Activated CD8-positive, alpha-beta T cell treated with anti-CD3 and anti-CD28 coated beads for 36 hours (primary cell): ENCODE results near the gene TAS1R2. TPM values are rescaled to one million over a fixed set of nuclear protein-coding genes. Genes with fewer than 3 reads are reported as not detected.

Experiments used
- ATAC-seq: fragments of 200-7000 bp; cut with Tn5 transposase; one replicate; pipeline ENCODE4 v1.10.0; 2021; ENCODE audit warnings: mild to moderate bottlenecking, moderate library complexity
- CTCF ChIA-PET: fragments of 350-600 bp; sonication (Branson Sonifier 250); formaldehyde crosslinking; loops from one replicate; lab custom pipeline; 2021; ENCODE audit warnings: antibody characterized with exemption; lab: Charles Lee
- POLR2A ChIA-PET: fragments of 350-600 bp; sonication (Branson Sonifier 250); formaldehyde crosslinking; loops from one replicate; lab custom pipeline; 2021; ENCODE audit warnings: antibody characterized with exemption; lab: Charles Lee
- DNase-seq: peaks from one replicate; pipeline ENCODE4 v3.0.0-alpha.2; 2020
- H3K27ac Mint-ChIP-seq: one replicate; pipeline ENCODE4 v1.8.0; 2021; ENCODE audit warnings: mild to moderate bottlenecking, mixed read lengths
- H3K27me3 Mint-ChIP-seq: one replicate; pipeline ENCODE4 v1.8.0; 2021; ENCODE audit warnings: mixed read lengths
- H3K36me3 Mint-ChIP-seq: one replicate; pipeline ENCODE4 v1.8.0; 2021; ENCODE audit warnings: low read depth, mixed read lengths
- H3K4me1 Mint-ChIP-seq: one replicate; pipeline ENCODE4 v1.8.0; 2021; ENCODE audit warnings: low read depth, mixed read lengths
- H3K4me3 Mint-ChIP-seq: one replicate; pipeline ENCODE4 v1.8.0; 2021; ENCODE audit warnings: mild to moderate bottlenecking, moderate library complexity, mixed read lengths
- H3K9me3 Mint-ChIP-seq: one replicate; pipeline ENCODE4 v1.8.0; 2021; ENCODE audit warnings: mixed read lengths
- CTCF ChIP-seq: fragments of 200-600 bp; IDR thresholded peaks from one replicate; pipeline ENCODE4 v1.8.0; 2022; ENCODE audit warnings: antibody characterized with exemption, mild to moderate bottlenecking
- intact Hi-C: fragments of 100-400 bp; cut with micrococcal nuclease; formaldehyde crosslinking; loops from one replicate; pipeline ENCODE4 v1.10.0; 2022
- total RNA-seq, 2 experiments: library from RNA; stranded (reverse); gene quantifications; one replicate each; pipeline ENCODE4 v1.2.3, GENCODE V29; 2021

TAS1R2 gene
- total RNA-seq, 2 experiments from 2014 or later: not detected

- no peak for ATAC-seq
- intact Hi-C loops: loop anchor here (2.0 kb wide), 1 partner anchor 223 kb away; no protein-coding TSS in a partner anchor
- POLR2A ChIA-PET: no interaction called here
Observed at GRCh38 chr1:18819986-18820790, 39.3 kb downstream of the TAS1R2 start.

GRCh38 chr1:18819203-18819602 lies 40.3 kb downstream of the TAS1R2 start:
- TF ChIP-seq CTCF: no peak
- POLR2A ChIA-PET: no interaction called here
- no peak for DNase-seq
- intact Hi-C loops: no loop called here
- peaks cover 32% of the 10 kb centered on the region for H3K27me3 Mint-ChIP-seq
- no peaks in the 10 kb centered on the region for H3K36me3 Mint-ChIP-seq
- H3K4me3 Mint-ChIP-seq: no peak overlapping the region
- CTCF ChIA-PET: interaction anchor here (0.9 to 1.8 kb wide), 3 partner anchors 56 to 222 kb away, joined by 3 to 6 read pairs (median 3); no protein-coding TSS in a partner anchor
- H3K27ac Mint-ChIP-seq: no peak overlapping the region
- H3K9me3 Mint-ChIP-seq: no peaks in the 10 kb centered on the region
- H3K4me1 Mint-ChIP-seq: no peaks in the 10 kb centered on the region
- no peak for ATAC-seq

More at GRCh38 chr1:18819986-18820790, 39.3 kb downstream of the TAS1R2 start:
- no peaks in the 10 kb centered on the region for H3K36me3 Mint-ChIP-seq
- no peak for DNase-seq
- H3K9me3 Mint-ChIP-seq: no peaks in the 10 kb centered on the region
- CTCF ChIA-PET: interaction anchor here (0.7 to 2.2 kb wide), 15 partner anchors 10 to 261 kb away, joined by 3 to 23 read pairs (median 4); no protein-coding TSS in a partner anchor
- no peak for TF ChIP-seq CTCF
- peaks cover 29% of the 10 kb centered on the region for H3K27me3 Mint-ChIP-seq
- no peaks in the 10 kb centered on the region for H3K4me1 Mint-ChIP-seq
- no peak overlapping the region for H3K4me3 Mint-ChIP-seq
- H3K27ac Mint-ChIP-seq: no peak overlapping the region

- no peak for TF ChIP-seq CTCF
- H3K4me3 Mint-ChIP-seq: no peak overlapping the region
- DNase-seq (no peak), ATAC-seq (no peak)
- H3K27me3 Mint-ChIP-seq: peaks cover 32% of the 10 kb centered on the region
- H3K4me1 Mint-ChIP-seq: no peaks in the 10 kb centered on the region
- POLR2A ChIA-PET: no interaction called here
- no peaks in the 10 kb centered on the region for H3K36me3 Mint-ChIP-seq
- H3K27ac Mint-ChIP-seq: no peak overlapping the region
- intact Hi-C loops: no loop called here
- CTCF ChIA-PET: interaction anchor here (0.7 to 1.4 kb wide), 3 partner anchors 21 to 221 kb away, joined by 4 to 5 read pairs (median 5); no protein-coding TSS in a partner anchor
- no peaks in the 10 kb centered on the region for H3K9me3 Mint-ChIP-seq
Observed at GRCh38 chr1:18817795-18818435, 41.5 kb downstream of the TAS1R2 start.

- Mint-ChIP-seq H3K36me3 (no peaks in the 10 kb centered on the region), H3K27ac (no peak overlapping the region), H3K27me3 (peaks cover 32% of the 10 kb centered on the region), H3K4me1 (no peaks in the 10 kb centered on the region), H3K9me3 (no peaks in the 10 kb centered on the region), H3K4me3 (no peak overlapping the region)
- TF ChIP-seq CTCF: no peak
- POLR2A ChIA-PET: no interaction called here
- intact Hi-C loops: no loop called here
- CTCF ChIA-PET: interaction anchor here (1.2 to 1.4 kb wide), 2 partner anchors 21 to 220 kb away, joined by 5 read pairs; no protein-coding TSS in a partner anchor
- no peak for ATAC-seq
- no peak for DNase-seq
Observed at GRCh38 chr1:18817316-18817715, 42.1 kb downstream of the TAS1R2 start.

GRCh38 chr1:18816808-18817207 lies 42.7 kb downstream of the TAS1R2 start:
- Mint-ChIP-seq H3K27me3 (peaks cover 32% of the 10 kb centered on the region), H3K27ac (no peak overlapping the region), H3K9me3 (no peaks in the 10 kb centered on the region), H3K36me3 (no peaks in the 10 kb centered on the region), H3K4me3 (no peak overlapping the region), H3K4me1 (no peaks in the 10 kb centered on the region)
- no peak for TF ChIP-seq CTCF
- DNase-seq: no peak
- intact Hi-C loops: no loop called here
- POLR2A ChIA-PET: no interaction called here
- no peak for ATAC-seq
- CTCF ChIA-PET: interaction anchor here (1.2 to 1.4 kb wide), 2 partner anchors 22 to 219 kb away, joined by 5 read pairs; no protein-coding TSS in a partner anchor
